ENCODE data around the gene DOK6. TPM values are rescaled to one million over a fixed set of nuclear protein-coding genes. Genes with fewer than 3 reads are reported as not detected.

DOK6 gene
- polyA plus RNA-seq, 4 donors: 15.5 to 18.1 (median 17.0) TPM

- no peak for DNase-seq (ENCODE audit: low read depth in 4 of 4, low spot score in 2 of 4)
These were observed 273.7 kb downstream of the DOK6 start for GRCh38 chr18:69674292-69674877.

- DNase-seq (ENCODE audit: low read depth in 4 of 4, low spot score in 2 of 4): peak in 1 of 4 donors; percentile 7
These were observed 274.3 kb downstream of the DOK6 start for GRCh38 chr18:69674966-69675365.

- DNase-seq (ENCODE audit: low read depth in 4 of 4, low spot score in 2 of 4): no peak
These were observed 276.9 kb downstream of the DOK6 start for GRCh38 chr18:69677595-69677994.

- no peak for DNase-seq (ENCODE audit: low read depth in 4 of 4, low spot score in 2 of 4)
These were observed 279.4 kb downstream of the DOK6 start for GRCh38 chr18:69680123-69680522.

- DNase-seq (ENCODE audit: low read depth in 4 of 4, low spot score in 2 of 4): no peak
These were observed 282.5 kb downstream of the DOK6 start for GRCh38 chr18:69683176-69683575.

- DNase-seq (ENCODE audit: low read depth in 4 of 4, low spot score in 2 of 4): no peak
These were observed 284.1 kb downstream of the DOK6 start for GRCh38 chr18:69684789-69685188.

GRCh38 chr18:69686861-69687260, 286.2 kb downstream of the DOK6 start:
- DNase-seq (ENCODE audit: low read depth in 4 of 4, low spot score in 2 of 4): no peak

- no peak for DNase-seq (ENCODE audit: low read depth in 4 of 4, low spot score in 2 of 4)
These were observed 288.6 kb downstream of the DOK6 start for GRCh38 chr18:69689121-69689759.

GRCh38 chr18:69691008-69691760, 290.5 kb downstream of the DOK6 start:
- no peak for DNase-seq (ENCODE audit: low read depth in 4 of 4, low spot score in 2 of 4)

GRCh38 chr18:69697069-69697468, 296.4 kb downstream of the DOK6 start:
- no peak for DNase-seq (ENCODE audit: low read depth in 4 of 4, low spot score in 2 of 4)

- DNase-seq (ENCODE audit: low read depth in 4 of 4, low spot score in 2 of 4): no peak
These were observed 297.0 kb downstream of the DOK6 start for GRCh38 chr18:69697689-69698088.

GRCh38 chr18:69701305-69701704, 300.6 kb downstream of the DOK6 start:
- DNase-seq (ENCODE audit: low read depth in 4 of 4, low spot score in 2 of 4): no peak

GRCh38 chr18:69703461-69703860, 302.8 kb downstream of the DOK6 start:
- no peak for DNase-seq (ENCODE audit: low read depth in 4 of 4, low spot score in 2 of 4)

- no peak for DNase-seq (ENCODE audit: low read depth in 4 of 4, low spot score in 2 of 4)
These were observed 305.3 kb downstream of the DOK6 start for GRCh38 chr18:69705987-69706386.

- DNase-seq (ENCODE audit: low read depth in 4 of 4, low spot score in 2 of 4): no peak
These were observed 308.2 kb downstream of the DOK6 start for GRCh38 chr18:69708844-69709243.

- DNase-seq (ENCODE audit: low read depth in 4 of 4, low spot score in 2 of 4): no peak
These were observed 314.6 kb downstream of the DOK6 start for GRCh38 chr18:69715191-69715795.

- no peak for DNase-seq (ENCODE audit: low read depth in 4 of 4, low spot score in 2 of 4)
These were observed 316.9 kb downstream of the DOK6 start for GRCh38 chr18:69717586-69717985.

GRCh38 chr18:69718912-69719547, 318.3 kb downstream of the DOK6 start:
- no peak for DNase-seq (ENCODE audit: low read depth in 4 of 4, low spot score in 2 of 4)

GRCh38 chr18:69720422-69720821, 319.7 kb downstream of the DOK6 start:
- DNase-seq (ENCODE audit: low read depth in 4 of 4, low spot score in 2 of 4): no peak

- DNase-seq (ENCODE audit: low read depth in 4 of 4, low spot score in 2 of 4): no peak
These were observed 322.7 kb downstream of the DOK6 start for GRCh38 chr18:69723434-69723833.

- no peak for DNase-seq (ENCODE audit: low read depth in 4 of 4, low spot score in 2 of 4)
These were observed 324.3 kb downstream of the DOK6 start for GRCh38 chr18:69725009-69725408.
